HTERT RPE-1 (cell line): ENCODE results near the gene CCT6A.
"Not testable (repeated sequence)": the region's sequence is repeated elsewhere in the genome, so short reads cannot be mapped to it uniquely, and the experiment has no call there.

ENCODE experiments used
- in situ Hi-C: fragments of 300-500 bp; cut with MboI; formaldehyde crosslinking; loops from 4 replicates; pipeline ENCODE4 v1.14.3; 2020; ENCODE audit warnings: low sequenced_read_pairs

The CCT6A gene

GRCh38 chr7:56098187-56099008 lies 46.8 kb downstream of the CCT6A start:
- in situ Hi-C loops: not testable (repeated sequence)

GRCh38 chr7:56099653-56100052 lies 48.1 kb downstream of the CCT6A start:
- in situ Hi-C loops: no loop called here

GRCh38 chr7:56104138-56104537 lies 52.6 kb downstream of the CCT6A start:
- in situ Hi-C loops: not testable (repeated sequence)

- in situ Hi-C loops: no loop called here
These were observed 53.9 kb downstream of the CCT6A start for GRCh38 chr7:56105508-56105907.

GRCh38 chr7:56106108-56107073 lies 54.8 kb downstream of the CCT6A start, which contains the start of gene CHCHD2:
Gene CHCHD2, minus strand, starts transcription at chr7:56106476. Its CDS starts 63 bp downstream, at chr7:56106413.
- in situ Hi-C loops: no loop called here

GRCh38 chr7:56107954-56108258 lies 56.3 kb downstream of the CCT6A start:
- in situ Hi-C loops: no loop called here

- in situ Hi-C loops: no loop called here
These were observed 59.0 kb downstream of the CCT6A start for GRCh38 chr7:56110611-56111010.

- in situ Hi-C loops: not testable (repeated sequence)
These were observed 60.7 kb downstream of the CCT6A start for GRCh38 chr7:56112244-56112643.
